ENCODE results near the gene NRAP.

DNA sequence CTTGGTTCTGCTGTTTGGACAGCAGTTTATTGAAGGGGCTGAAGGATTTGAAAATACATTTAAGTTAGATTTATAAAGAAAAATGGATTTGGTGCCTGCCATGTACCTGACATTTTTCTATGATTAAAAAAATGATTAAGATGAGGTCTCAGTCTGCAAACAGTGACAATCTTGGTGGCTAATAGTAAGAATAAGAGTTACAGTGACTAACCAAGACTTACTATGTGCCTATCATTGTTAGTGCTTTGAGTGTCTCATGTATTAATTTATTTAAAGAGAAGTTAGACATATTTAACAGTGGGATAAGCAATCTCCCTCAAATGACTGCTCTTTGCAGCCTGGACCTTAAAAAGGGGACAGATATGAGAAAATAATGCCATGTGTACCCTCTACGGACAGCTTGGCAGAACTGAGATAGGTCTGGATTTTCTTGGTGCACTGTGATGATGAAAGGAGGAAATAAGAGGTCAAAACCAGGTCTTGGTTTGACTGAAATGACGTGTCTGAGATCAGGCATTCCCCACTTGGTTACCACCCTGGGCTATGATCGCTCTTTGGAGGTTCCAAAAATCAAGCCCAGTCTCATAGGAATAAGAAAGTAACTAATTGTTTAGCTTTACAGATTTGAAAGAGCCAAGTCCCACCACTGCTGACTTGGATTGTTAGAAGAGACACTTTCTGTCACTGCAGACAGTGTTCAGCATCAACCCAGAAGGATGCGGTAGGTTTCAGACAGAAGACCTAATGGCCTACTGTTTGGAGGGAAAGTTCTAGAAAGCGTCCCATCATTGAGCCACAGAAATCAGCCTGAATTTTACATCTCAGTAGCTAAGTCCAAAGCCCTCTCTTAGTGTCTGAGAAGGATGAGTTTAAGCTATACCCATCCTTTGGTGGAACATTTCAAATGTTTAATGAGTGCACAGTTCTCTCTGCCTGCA, 18.0 kb upstream of the NRAP start:
- TF ChIP-seq POLR2AphosphoS5 (IDR thresholded peaks at IDR 0.05; ENCODE audit: insufficient read depth, low read depth, low read length) (no peak), POLR2A (IDR thresholded peaks at IDR 0.05; ENCODE audit: low read depth, low read length) (no peak), EZH2 (IDR thresholded peaks at IDR 0.05; ENCODE audit: borderline replicate concordance, low read depth, low read length, severe bottlenecking) (no peak), MYC (IDR thresholded peaks at IDR 0.05; ENCODE audit: low read depth, low read length) (no peak), FOS (IDR thresholded peaks at IDR 0.05; ENCODE audit: borderline replicate concordance, insufficient read depth, low read length) (no peak)
- TF ChIP-seq, protein P1, sequence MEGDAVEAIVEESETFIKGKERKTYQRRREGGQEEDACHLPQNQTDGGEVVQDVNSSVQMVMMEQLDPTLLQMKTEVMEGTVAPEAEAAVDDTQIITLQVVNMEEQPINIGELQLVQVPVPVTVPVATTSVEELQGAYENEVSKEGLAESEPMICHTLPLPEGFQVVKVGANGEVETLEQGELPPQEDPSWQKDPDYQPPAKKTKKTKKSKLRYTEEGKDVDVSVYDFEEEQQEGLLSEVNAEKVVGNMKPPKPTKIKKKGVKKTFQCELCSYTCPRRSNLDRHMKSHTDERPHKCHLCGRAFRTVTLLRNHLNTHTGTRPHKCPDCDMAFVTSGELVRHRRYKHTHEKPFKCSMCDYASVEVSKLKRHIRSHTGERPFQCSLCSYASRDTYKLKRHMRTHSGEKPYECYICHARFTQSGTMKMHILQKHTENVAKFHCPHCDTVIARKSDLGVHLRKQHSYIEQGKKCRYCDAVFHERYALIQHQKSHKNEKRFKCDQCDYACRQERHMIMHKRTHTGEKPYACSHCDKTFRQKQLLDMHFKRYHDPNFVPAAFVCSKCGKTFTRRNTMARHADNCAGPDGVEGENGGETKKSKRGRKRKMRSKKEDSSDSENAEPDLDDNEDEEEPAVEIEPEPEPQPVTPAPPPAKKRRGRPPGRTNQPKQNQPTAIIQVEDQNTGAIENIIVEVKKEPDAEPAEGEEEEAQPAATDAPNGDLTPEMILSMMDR (IDR thresholded peaks at IDR 0.05; ENCODE audit: extremely low read depth in 1 of 2, insufficient read depth in 1 of 2, low read depth in 1 of 2, low read length in 2 of 2), result no peak
- TF ChIP-seq, protein P2, sequence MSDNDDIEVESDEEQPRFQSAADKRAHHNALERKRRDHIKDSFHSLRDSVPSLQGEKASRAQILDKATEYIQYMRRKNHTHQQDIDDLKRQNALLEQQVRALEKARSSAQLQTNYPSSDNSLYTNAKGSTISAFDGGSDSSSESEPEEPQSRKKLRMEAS (IDR thresholded peaks at IDR 0.05; ENCODE audit: insufficient read depth, insufficient read length), result no peak

Measured in endothelial cell of umbilical vein (primary cell).